Measurements from ENCODE around the gene MAB21L4.

DNA sequence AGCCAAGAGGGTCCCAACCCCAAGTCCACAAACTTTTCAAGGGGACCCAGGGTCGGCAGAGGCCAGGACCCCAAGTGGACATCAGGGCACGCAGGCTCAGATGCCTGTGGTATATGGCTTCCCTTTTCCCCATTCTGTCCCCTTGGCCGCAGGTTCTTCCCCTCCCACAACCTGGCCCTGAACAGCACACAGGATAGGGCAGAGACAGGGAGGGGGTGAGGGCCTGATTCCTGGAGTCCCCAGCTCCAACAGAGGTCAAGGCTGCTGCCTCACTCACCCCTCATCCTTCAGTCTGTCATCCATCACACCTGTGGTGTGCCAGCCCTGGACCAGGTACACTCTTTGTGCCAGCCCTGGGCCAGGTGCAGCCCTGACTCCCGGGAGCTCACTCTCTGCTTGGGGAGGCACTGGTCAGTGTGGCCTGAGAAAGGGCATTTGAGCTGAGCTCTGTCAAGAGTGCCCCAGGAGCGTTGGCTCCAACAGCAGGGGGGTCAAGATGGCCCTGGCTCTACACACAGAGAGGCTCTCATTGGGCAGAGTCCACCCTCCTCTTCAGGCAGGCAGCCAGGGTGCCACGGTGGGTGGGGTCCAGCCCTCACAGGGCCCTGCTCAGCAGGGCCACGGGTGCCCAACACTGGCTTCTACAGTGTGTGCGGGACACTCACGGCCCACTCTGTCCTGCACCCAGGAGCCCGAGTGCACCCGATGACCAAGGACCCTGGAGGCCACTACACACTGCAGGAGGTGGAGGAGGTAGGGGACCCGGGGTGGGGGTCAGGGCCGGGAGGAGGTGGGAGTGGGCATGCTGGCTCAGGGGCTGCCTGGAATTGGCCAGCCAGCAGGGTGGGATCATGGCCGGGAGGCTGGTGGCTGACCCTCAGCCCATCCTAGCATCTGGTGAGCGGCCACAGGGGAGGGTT is 25.7 kb downstream of the MAB21L4 start:
- TF ChIP-seq, protein P1, sequence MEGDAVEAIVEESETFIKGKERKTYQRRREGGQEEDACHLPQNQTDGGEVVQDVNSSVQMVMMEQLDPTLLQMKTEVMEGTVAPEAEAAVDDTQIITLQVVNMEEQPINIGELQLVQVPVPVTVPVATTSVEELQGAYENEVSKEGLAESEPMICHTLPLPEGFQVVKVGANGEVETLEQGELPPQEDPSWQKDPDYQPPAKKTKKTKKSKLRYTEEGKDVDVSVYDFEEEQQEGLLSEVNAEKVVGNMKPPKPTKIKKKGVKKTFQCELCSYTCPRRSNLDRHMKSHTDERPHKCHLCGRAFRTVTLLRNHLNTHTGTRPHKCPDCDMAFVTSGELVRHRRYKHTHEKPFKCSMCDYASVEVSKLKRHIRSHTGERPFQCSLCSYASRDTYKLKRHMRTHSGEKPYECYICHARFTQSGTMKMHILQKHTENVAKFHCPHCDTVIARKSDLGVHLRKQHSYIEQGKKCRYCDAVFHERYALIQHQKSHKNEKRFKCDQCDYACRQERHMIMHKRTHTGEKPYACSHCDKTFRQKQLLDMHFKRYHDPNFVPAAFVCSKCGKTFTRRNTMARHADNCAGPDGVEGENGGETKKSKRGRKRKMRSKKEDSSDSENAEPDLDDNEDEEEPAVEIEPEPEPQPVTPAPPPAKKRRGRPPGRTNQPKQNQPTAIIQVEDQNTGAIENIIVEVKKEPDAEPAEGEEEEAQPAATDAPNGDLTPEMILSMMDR (IDR thresholded peaks at IDR 0.05) = no peak
- TF ChIP-seq POLR2A (IDR thresholded peaks at IDR 0.05) = no peak

Measured in prostate gland (tissue), 2 donors.